H1 (cell line): ENCODE measurements around the gene MYPN. TPM values are rescaled to one million over a fixed set of nuclear protein-coding genes. Genes with fewer than 3 reads are reported as not detected.
A peak's percentile ranks its signal among the peaks of the same experiment; 100 is the strongest.

ENCODE experiments used
- ASH2L ChIP-seq: fragments of 200-600, 300-600 bp; sonication (generic); IDR thresholded peaks from one replicate; pipeline ENCODE4 v1.7.1; 2017; ENCODE audit warnings: low read length
- ATF2 ChIP-seq: IDR thresholded peaks from 2 replicates; pipeline ENCODE4 v1.6.1; 2012; ENCODE audit warnings: low read length, inconsistent platforms
- CBX5 ChIP-seq: fragments of 300-800, 300-1000 bp; sonication (generic); IDR thresholded peaks from 2 replicates; pipeline ENCODE4 v1.7.1; 2016; ENCODE audit warnings: antibody characterized with exemption, low read length, low read depth
- CBX8 ChIP-seq: fragments of 300-800, 300-1000 bp; sonication (generic); IDR thresholded peaks from 2 replicates; pipeline ENCODE4 v1.7.1; 2016; ENCODE audit warnings: low read depth, low read length, borderline replicate concordance
- CEBPB ChIP-seq: IDR thresholded peaks from 2 replicates; pipeline ENCODE4 v1.6.1; 2012; ENCODE audit warnings: low read depth, low read length
- EP300 ChIP-seq, 2 experiments: IDR thresholded peaks; 1 replicate in 1 of 2; 2 replicates in 1 of 2; pipeline ENCODE4 v1.6.1; 2011 to 2012; ENCODE audit warnings: low read depth in 2 of 2, low read length in 2 of 2, mild to moderate bottlenecking in 2 of 2, borderline replicate concordance in 1 of 2, inconsistent platforms in 1 of 2, moderate library complexity in 1 of 2
- GABPA ChIP-seq: IDR thresholded peaks from 2 replicates; pipeline ENCODE4 v1.6.1; 2011; ENCODE audit warnings: mild to moderate bottlenecking, low read length, moderate library complexity, borderline replicate concordance; ENCODE audit not compliant: insufficient read depth
- HDAC2 ChIP-seq, 2 experiments: fragments of 300-600 bp in 1 of 2; sonication (generic) in 1 of 2; IDR thresholded peaks; 2 replicates each; pipeline ENCODE4 v1.6.1; 2011 to 2012; ENCODE audit warnings: low read depth in 2 of 2, low read length in 2 of 2, mild to moderate bottlenecking in 2 of 2, moderate library complexity in 2 of 2, borderline replicate concordance in 1 of 2, inconsistent platforms in 1 of 2
- JUN ChIP-seq: IDR thresholded peaks from 2 replicates; pipeline ENCODE4 v1.6.1; 2011; ENCODE audit warnings: low read depth, mild to moderate bottlenecking, improper control_type of control experiment, low read length
- JUND ChIP-seq: IDR thresholded peaks from 2 replicates; pipeline ENCODE4 v1.6.1; 2011; ENCODE audit warnings: mild to moderate bottlenecking, improper control_type of control experiment, low read length
- KDM4A ChIP-seq: IDR thresholded peaks from one replicate; pipeline ENCODE4 v1.7.1; 2012; ENCODE audit warnings: low read depth, mild to moderate bottlenecking, moderate library complexity, low read length, inconsistent platforms; ENCODE audit not compliant: severe bottlenecking
- POLR2AphosphoS5 ChIP-seq: IDR thresholded peaks from 2 replicates; pipeline ENCODE4 v1.6.1; 2011; ENCODE audit warnings: low read depth, low read length
- RAD21 ChIP-seq, 2 experiments: IDR thresholded peaks in 1 of 2; conservative IDR thresholded peaks in 1 of 2; 2 replicates each; pipeline ENCODE4 v1.6.1; 2011; ENCODE audit warnings: low read depth in 2 of 2, low read length in 2 of 2, improper control_type of control experiment in 1 of 2, inconsistent platforms in 1 of 2, mild to moderate bottlenecking in 1 of 2, moderate library complexity in 1 of 2
- RFX5 ChIP-seq: IDR thresholded peaks from 2 replicates; pipeline ENCODE4 v1.6.1; 2011; ENCODE audit warnings: low read depth, low read length, improper control_type of control experiment, borderline replicate concordance
- RNF2 ChIP-seq: fragments of 200-900, 300-1000 bp; sonication (generic); IDR thresholded peaks from 2 replicates; pipeline ENCODE4 v1.7.1; 2016; ENCODE audit warnings: borderline replicate concordance, low read depth, mild to moderate bottlenecking, antibody characterized with exemption, low read length; ENCODE audit not compliant: poor library complexity, severe bottlenecking; ENCODE audit errors: missing control alignments
- RXRA ChIP-seq: IDR thresholded peaks from 2 replicates; pipeline ENCODE4 v1.6.1; 2011; ENCODE audit warnings: low read depth, mild to moderate bottlenecking, low read length, moderate library complexity; ENCODE audit not compliant: insufficient read depth
- SIN3A ChIP-seq, 2 experiments: IDR thresholded peaks in 1 of 2; conservative IDR thresholded peaks in 1 of 2; 2 replicates each; pipeline ENCODE4 v1.6.1; 2011 to 2012; ENCODE audit warnings: low read length in 2 of 2, improper control_type of control experiment in 1 of 2, low read depth in 1 of 2, mild to moderate bottlenecking in 1 of 2
- SP2 ChIP-seq: IDR thresholded peaks from 2 replicates; pipeline ENCODE4 v1.6.1; 2012; ENCODE audit warnings: mild to moderate bottlenecking, low read length, inconsistent platforms
- SUZ12 ChIP-seq: fragments of 200-600 bp; sonication (generic); IDR thresholded peaks from 2 replicates; pipeline ENCODE4 v1.6.1; 2012; ENCODE audit warnings: mild to moderate bottlenecking, inconsistent platforms, low read length, moderate library complexity, mixed read lengths
- TAF1 ChIP-seq: IDR thresholded peaks from 2 replicates; pipeline ENCODE4 v1.6.1; 2011; ENCODE audit warnings: mild to moderate bottlenecking, low read depth, low read length
- polyA plus RNA-seq, 7 experiments: library from polyadenylated mRNA; depleted of rRNA in 3 of 7; stranded (reverse) in 5 of 7; unstranded in 2 of 7; fragments of >200 nt in 5 of 7; fragments of 200-250 nt in 2 of 7; gene quantifications; 1 replicate in 5 of 7; 2 replicates in 1 of 7; 4 replicates in 1 of 7; pipeline versions ENCODE4 v1.2.1 to v1.2.3, GENCODE V29; 2011 to 2013; ENCODE audit warnings: missing spikeins in 2 of 7, mixed read lengths in 2 of 7
- total RNA-seq: library from RNA; stranded (reverse); fragmentation: NEBNext Ultra II Directional; extraction: Animal tissue kit (Norgen Biotek cat#: 25700); gene quantifications from 2 replicates; pipeline ENCODE4 v1.2.1, GENCODE V29; 2021

Gene MYPN
- total and polyA plus RNA-seq, 2 of the 8 experiments (the other 6 are each of a cell fraction or from before 2014, with no cell fraction given): not detected

- no peak for TF ChIP-seq SUZ12
- no peak for TF ChIP-seq CEBPB
- peak in 1 of 2 experiments; percentile 8; a peak in 1 of 4 replicates for TF ChIP-seq RAD21 (IDR thresholded peaks at IDR 0.05 in 1 of 2, conservative IDR thresholded peaks at IDR 0.05 in 1 of 2; ENCODE audit: low read depth in 2 of 2, low read length in 2 of 2)
- no peak for TF ChIP-seq JUND
- no peak for TF ChIP-seq CBX8
- TF ChIP-seq POLR2AphosphoS5: peak; percentile 74
- no peak for TF ChIP-seq RXRA
- no peak for TF ChIP-seq RNF2
- TF ChIP-seq GABPA: no peak
- no peak for TF ChIP-seq EP300 (IDR thresholded peaks at IDR 0.05; ENCODE audit: borderline replicate concordance in 1 of 2, low read depth in 2 of 2, low read length in 2 of 2)
- peak; percentile 95 for TF ChIP-seq ASH2L
- no peak for TF ChIP-seq JUN
- no peak for TF ChIP-seq CBX5
- no peak for TF ChIP-seq SIN3A (conservative IDR thresholded peaks at IDR 0.05 in 1 of 2, IDR thresholded peaks at IDR 0.05 in 1 of 2; ENCODE audit: low read depth in 1 of 2, low read length in 2 of 2)
- TF ChIP-seq ATF2: no peak
- peak; percentile 96 for TF ChIP-seq KDM4A
- peak; percentile 78 for TF ChIP-seq TAF1
- 0 out of 4 replicates have a peak, but pooled peaks of 1 of the 2 experiments have one; percentile 2 for TF ChIP-seq HDAC2 (IDR thresholded peaks at IDR 0.05; ENCODE audit: borderline replicate concordance in 1 of 2, low read depth in 2 of 2, low read length in 2 of 2)
- TF ChIP-seq SP2: no peak
- no peak for TF ChIP-seq RFX5
Observed at GRCh38 chr10:68231106-68231816, 122.0 kb downstream of the MYPN start (continued).
